Measurements from ENCODE around the gene FKBP10. TPM values are rescaled to one million over a fixed set of nuclear protein-coding genes. Genes with fewer than 3 reads are reported as not detected.

Gene FKBP10
- polyA plus RNA-seq, 2 of the 4 experiments (the other 2 are of a cell fraction) = 109 to 119 TPM

DNA sequence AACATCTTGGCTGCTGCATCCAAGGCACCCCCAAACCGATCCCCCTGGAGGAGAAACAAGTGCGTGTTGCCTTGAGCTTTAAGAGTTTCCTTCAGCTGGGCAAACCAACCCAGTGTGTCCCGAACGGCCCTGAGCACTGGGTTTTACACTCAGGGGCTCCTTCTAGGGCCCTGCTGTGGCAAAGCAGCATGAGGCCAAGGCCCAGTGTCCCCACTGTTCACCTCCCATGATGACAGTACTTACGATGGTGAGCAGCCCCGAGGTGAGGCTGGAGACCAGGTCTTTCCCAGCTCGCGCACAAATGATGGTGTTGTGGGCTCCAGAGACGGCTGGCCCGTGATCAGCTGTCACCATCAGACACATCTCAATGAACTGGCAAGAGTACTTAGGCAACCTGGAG lies 59.0 kb downstream of the FKBP10 start:
- ChIA-PET CTCF (interaction anchor here (0.6 to 2.5 kb wide), 6 partner anchors 11 to 134 kb away, joined by 3 to 8 read pairs (median 4); partner anchors contain the start of gene JUP), POLR2A (interaction anchor here (0.7 kb wide), 1 partner anchor 58 kb away, joined by 3 read pairs; no protein-coding TSS in a partner anchor)
- no peak overlapping the region for H3K4me3 ChIP-seq
- 95% methylated on average over 10 of the region's 10 CpGs for WGBS (ENCODE audit: missing lambda C conversion rate)
- TF ChIP-seq, protein P1, sequence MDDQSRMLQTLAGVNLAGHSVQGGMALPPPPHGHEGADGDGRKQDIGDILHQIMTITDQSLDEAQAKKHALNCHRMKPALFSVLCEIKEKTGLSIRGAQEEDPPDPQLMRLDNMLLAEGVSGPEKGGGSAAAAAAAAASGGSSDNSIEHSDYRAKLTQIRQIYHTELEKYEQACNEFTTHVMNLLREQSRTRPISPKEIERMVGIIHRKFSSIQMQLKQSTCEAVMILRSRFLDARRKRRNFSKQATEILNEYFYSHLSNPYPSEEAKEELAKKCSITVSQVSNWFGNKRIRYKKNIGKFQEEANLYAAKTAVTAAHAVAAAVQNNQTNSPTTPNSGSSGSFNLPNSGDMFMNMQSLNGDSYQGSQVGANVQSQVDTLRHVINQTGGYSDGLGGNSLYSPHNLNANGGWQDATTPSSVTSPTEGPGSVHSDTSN (IDR thresholded peaks at IDR 0.05) = no peak
- TF ChIP-seq GATA3 (IDR thresholded peaks at IDR 0.05; ENCODE audit: borderline replicate concordance) = no peak
- TF ChIP-seq POLR2A (IDR thresholded peaks at IDR 0.05; ENCODE audit: low read length) = no peak
- TF ChIP-seq, protein P2, sequence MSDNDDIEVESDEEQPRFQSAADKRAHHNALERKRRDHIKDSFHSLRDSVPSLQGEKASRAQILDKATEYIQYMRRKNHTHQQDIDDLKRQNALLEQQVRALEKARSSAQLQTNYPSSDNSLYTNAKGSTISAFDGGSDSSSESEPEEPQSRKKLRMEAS (IDR thresholded peaks at IDR 0.05) = no peak
- FAIRE-seq = no peak
- ATAC-seq = no peak
- H3K4me2 ChIP-seq = no peak overlapping the region
- H3K9me3 ChIP-seq = no peaks in the 10 kb centered on the region
- H3K27ac ChIP-seq = no peak overlapping the region
- H3K4me1 ChIP-seq = peaks cover 11% of the 10 kb centered on the region; the same call in 2 of the 3 replicates
- no peak for DNase-seq (ENCODE audit: low read depth in 1 of 2, low spot score in 1 of 2)

Small RNA genes within 50 kb of the gene (small RNA-seq; reads per million reads assigned to genes)
- 0 reads per million in 6 experiments for gene AC125257.2

Other genes with a start within 250 kb of the FKBP10 start
- not detected in 2 replicates for gene KRT9, start 240.9 kb upstream of the FKBP10 start, polyA plus RNA-seq (2011; rRNA removed)
- gene KRT9, start 240.9 kb upstream of the FKBP10 start, polyA plus RNA-seq (2017; fragmentation: RNase III; extraction: RNeasy Plus Mini Kit Qiagen cat#74134 plus additional on column Dnase treatment) = not detected in 3 replicates
- gene KRT14, start 226.1 kb upstream of the FKBP10 start, polyA plus RNA-seq (2011; rRNA removed) = 0.04 TPM in 1 of 2 replicates, not detected in the other
- gene KRT14, start 226.1 kb upstream of the FKBP10 start, polyA plus RNA-seq (2017; fragmentation: RNase III; extraction: RNeasy Plus Mini Kit Qiagen cat#74134 plus additional on column Dnase treatment) = 0.07 to 0.10 TPM (median 0.09 TPM) in 3 replicates
- 0.21 and 0.28 TPM in 2 replicates for gene KRT16, start 200.2 kb upstream of the FKBP10 start, polyA plus RNA-seq (2011; rRNA removed)
- 0.44 TPM in 1 of 3 replicates, not detected in the others for gene KRT16, start 200.2 kb upstream of the FKBP10 start, polyA plus RNA-seq (2017; fragmentation: RNase III; extraction: RNeasy Plus Mini Kit Qiagen cat#74134 plus additional on column Dnase treatment)
- gene KRT17, start 188.4 kb upstream of the FKBP10 start, polyA plus RNA-seq (2011; rRNA removed) = 0.78 and 1.2 TPM in 2 replicates
- 0.43 to 0.57 TPM (median 0.56 TPM) in 3 replicates for gene KRT17, start 188.4 kb upstream of the FKBP10 start, polyA plus RNA-seq (2017; fragmentation: RNase III; extraction: RNeasy Plus Mini Kit Qiagen cat#74134 plus additional on column Dnase treatment)
- 873 and 1,224 TPM in 2 replicates for gene EIF1, start 124.1 kb upstream of the FKBP10 start, polyA plus RNA-seq (2011; rRNA removed)
- 827 to 920 TPM (median 834 TPM) in 3 replicates for gene EIF1, start 124.1 kb upstream of the FKBP10 start, polyA plus RNA-seq (2017; fragmentation: RNase III; extraction: RNeasy Plus Mini Kit Qiagen cat#74134 plus additional on column Dnase treatment)
- not detected in 2 replicates for gene GAST, start 100.7 kb upstream of the FKBP10 start, polyA plus RNA-seq (2011; rRNA removed)
- gene GAST, start 100.7 kb upstream of the FKBP10 start, polyA plus RNA-seq (2017; fragmentation: RNase III; extraction: RNeasy Plus Mini Kit Qiagen cat#74134 plus additional on column Dnase treatment) = not detected in 3 replicates
- gene HAP1, start 78.4 kb upstream of the FKBP10 start, polyA plus RNA-seq (2011; rRNA removed) = 2.0 and 2.2 TPM in 2 replicates
- 1.3 to 2.3 TPM (median 1.6 TPM) in 3 replicates for gene HAP1, start 78.4 kb upstream of the FKBP10 start, polyA plus RNA-seq (2017; fragmentation: RNase III; extraction: RNeasy Plus Mini Kit Qiagen cat#74134 plus additional on column Dnase treatment)
- gene JUP, start 26.3 kb upstream of the FKBP10 start, polyA plus RNA-seq (2011; rRNA removed) = 54.8 and 110 TPM in 2 replicates
- 63.3 to 127 TPM (median 107 TPM) in 3 replicates for gene JUP, start 26.3 kb upstream of the FKBP10 start, polyA plus RNA-seq (2017; fragmentation: RNase III; extraction: RNeasy Plus Mini Kit Qiagen cat#74134 plus additional on column Dnase treatment)
- 32.1 and 36.0 TPM in 2 replicates for gene P3H4, start 1.1 kb upstream of the FKBP10 start, polyA plus RNA-seq (2011; rRNA removed)
- 41.6 to 62.1 TPM (median 52.8 TPM) in 3 replicates for gene P3H4, start 1.1 kb upstream of the FKBP10 start, polyA plus RNA-seq (2017; fragmentation: RNase III; extraction: RNeasy Plus Mini Kit Qiagen cat#74134 plus additional on column Dnase treatment)
- 167 and 171 TPM in 2 replicates for gene NT5C3B, start 23.2 kb downstream of the FKBP10 start, polyA plus RNA-seq (2011; rRNA removed)
- gene NT5C3B, start 23.2 kb downstream of the FKBP10 start, polyA plus RNA-seq (2017; fragmentation: RNase III; extraction: RNeasy Plus Mini Kit Qiagen cat#74134 plus additional on column Dnase treatment) = 109 to 118 TPM (median 114 TPM) in 3 replicates
- 0.13 and 0.19 TPM in 2 replicates for gene KLHL10, start 24.8 kb downstream of the FKBP10 start, polyA plus RNA-seq (2011; rRNA removed)
- gene KLHL10, start 24.8 kb downstream of the FKBP10 start, polyA plus RNA-seq (2017; fragmentation: RNase III; extraction: RNeasy Plus Mini Kit Qiagen cat#74134 plus additional on column Dnase treatment) = 0.04 to 0.12 TPM (median 0.05 TPM) in 3 replicates
- gene KLHL11, start 52.4 kb downstream of the FKBP10 start, polyA plus RNA-seq (2011; rRNA removed) = 12.7 and 13.7 TPM in 2 replicates
- gene KLHL11, start 52.4 kb downstream of the FKBP10 start, polyA plus RNA-seq (2017; fragmentation: RNase III; extraction: RNeasy Plus Mini Kit Qiagen cat#74134 plus additional on column Dnase treatment) = 3.1 to 3.8 TPM (median 3.8 TPM) in 3 replicates
- gene ACLY, start 105.9 kb downstream of the FKBP10 start, polyA plus RNA-seq (2011; rRNA removed) = 367 and 376 TPM in 2 replicates
- gene ACLY, start 105.9 kb downstream of the FKBP10 start, polyA plus RNA-seq (2017; fragmentation: RNase III; extraction: RNeasy Plus Mini Kit Qiagen cat#74134 plus additional on column Dnase treatment) = 337 to 355 TPM (median 344 TPM) in 3 replicates
- 2.0 and 2.3 TPM in 2 replicates for gene ODAD4, start 117.6 kb downstream of the FKBP10 start, polyA plus RNA-seq (2011; rRNA removed)
- gene ODAD4, start 117.6 kb downstream of the FKBP10 start, polyA plus RNA-seq (2017; fragmentation: RNase III; extraction: RNeasy Plus Mini Kit Qiagen cat#74134 plus additional on column Dnase treatment) = 2.2 to 2.5 TPM (median 2.3 TPM) in 3 replicates
- 38.6 and 49.8 TPM in 2 replicates for gene CNP, start 153.8 kb downstream of the FKBP10 start, polyA plus RNA-seq (2011; rRNA removed)
- gene CNP, start 153.8 kb downstream of the FKBP10 start, polyA plus RNA-seq (2017; fragmentation: RNase III; extraction: RNeasy Plus Mini Kit Qiagen cat#74134 plus additional on column Dnase treatment) = 113 to 118 TPM (median 116 TPM) in 3 replicates
- 95.3 and 116 TPM in 2 replicates for gene DNAJC7, start 204.4 kb downstream of the FKBP10 start, polyA plus RNA-seq (2011; rRNA removed)
- gene DNAJC7, start 204.4 kb downstream of the FKBP10 start, polyA plus RNA-seq (2017; fragmentation: RNase III; extraction: RNeasy Plus Mini Kit Qiagen cat#74134 plus additional on column Dnase treatment) = 140 to 161 TPM (median 148 TPM) in 3 replicates
- 52.2 and 54.3 TPM in 2 replicates for gene NKIRAS2, start 207.1 kb downstream of the FKBP10 start, polyA plus RNA-seq (2011; rRNA removed)
- 44.1 to 48.0 TPM (median 45.2 TPM) in 3 replicates for gene NKIRAS2, start 207.1 kb downstream of the FKBP10 start, polyA plus RNA-seq (2017; fragmentation: RNase III; extraction: RNeasy Plus Mini Kit Qiagen cat#74134 plus additional on column Dnase treatment)
- gene C17orf113, start 237.6 kb downstream of the FKBP10 start, polyA plus RNA-seq (2011; rRNA removed) = 1.0 and 1.4 TPM in 2 replicates
- gene C17orf113, start 237.6 kb downstream of the FKBP10 start, polyA plus RNA-seq (2017; fragmentation: RNase III; extraction: RNeasy Plus Mini Kit Qiagen cat#74134 plus additional on column Dnase treatment) = 0.55 to 0.80 TPM (median 0.67 TPM) in 3 replicates

Data from A549 (cell line).